Measurements from ENCODE around the gene ZFHX3.

DNA sequence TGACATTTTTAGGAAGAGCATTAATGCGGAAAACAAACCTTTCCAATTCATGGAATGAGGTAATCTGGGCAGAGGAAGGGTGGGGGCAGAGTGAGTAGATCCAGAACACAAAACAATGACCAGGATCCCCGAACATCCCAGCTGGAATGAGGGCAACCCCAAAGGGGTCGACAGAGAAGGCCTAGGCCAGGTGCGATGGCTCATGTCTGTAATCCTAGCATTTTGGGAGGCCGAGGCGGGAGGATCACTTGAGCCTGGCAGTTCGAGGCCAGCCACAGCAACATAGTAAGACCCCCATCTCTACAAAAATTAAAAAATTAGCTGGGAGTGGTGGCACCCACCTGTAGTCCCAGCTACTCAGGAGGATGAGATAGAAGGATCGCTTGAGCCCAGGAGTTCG lies 64.7 kb downstream of the ZFHX3 start:
- TF ChIP-seq CTCF (optimal IDR thresholded peaks at IDR 0.05 in 1 of 3, IDR thresholded peaks at IDR 0.05 in 1 of 3, conservative IDR thresholded peaks at IDR 0.05 in 1 of 3; ENCODE audit: extremely low read depth in 1 of 3, insufficient read depth in 2 of 3, low read length in 3 of 3) (no peak), EZH2 (IDR thresholded peaks at IDR 0.05; ENCODE audit: low read length) (no peak)
